Keratinocyte (primary cell): ENCODE data around the gene ADARB2.

Experiments
- EZH2 ChIP-seq: IDR thresholded peaks from one replicate; pipeline ENCODE4 v1.6.1; 2012; ENCODE audit warnings: inconsistent platforms, mild to moderate bottlenecking, low read length, moderate library complexity
- TF ChIP-seq, protein P1 (sequence below), 3 experiments: IDR thresholded peaks in 1 of 3; conservative IDR thresholded peaks in 1 of 3; optimal IDR thresholded peaks in 1 of 3; 2 replicates in 2 of 3; 3 replicates in 1 of 3; pipeline versions ENCODE3 to v1.5.1; 2011; ENCODE audit warnings: low read length in 3 of 3, mild to moderate bottlenecking in 3 of 3, moderate library complexity in 2 of 3, control low read depth in 1 of 3, inconsistent platforms in 1 of 3; ENCODE audit not compliant: insufficient read depth in 2 of 3; ENCODE audit errors: extremely low read depth in 1 of 3

GRCh38 chr10:1668399-1668798, 68.9 kb downstream of the ADARB2 start:
- TF ChIP-seq, protein P1, sequence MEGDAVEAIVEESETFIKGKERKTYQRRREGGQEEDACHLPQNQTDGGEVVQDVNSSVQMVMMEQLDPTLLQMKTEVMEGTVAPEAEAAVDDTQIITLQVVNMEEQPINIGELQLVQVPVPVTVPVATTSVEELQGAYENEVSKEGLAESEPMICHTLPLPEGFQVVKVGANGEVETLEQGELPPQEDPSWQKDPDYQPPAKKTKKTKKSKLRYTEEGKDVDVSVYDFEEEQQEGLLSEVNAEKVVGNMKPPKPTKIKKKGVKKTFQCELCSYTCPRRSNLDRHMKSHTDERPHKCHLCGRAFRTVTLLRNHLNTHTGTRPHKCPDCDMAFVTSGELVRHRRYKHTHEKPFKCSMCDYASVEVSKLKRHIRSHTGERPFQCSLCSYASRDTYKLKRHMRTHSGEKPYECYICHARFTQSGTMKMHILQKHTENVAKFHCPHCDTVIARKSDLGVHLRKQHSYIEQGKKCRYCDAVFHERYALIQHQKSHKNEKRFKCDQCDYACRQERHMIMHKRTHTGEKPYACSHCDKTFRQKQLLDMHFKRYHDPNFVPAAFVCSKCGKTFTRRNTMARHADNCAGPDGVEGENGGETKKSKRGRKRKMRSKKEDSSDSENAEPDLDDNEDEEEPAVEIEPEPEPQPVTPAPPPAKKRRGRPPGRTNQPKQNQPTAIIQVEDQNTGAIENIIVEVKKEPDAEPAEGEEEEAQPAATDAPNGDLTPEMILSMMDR (optimal IDR thresholded peaks at IDR 0.05 in 1 of 3, IDR thresholded peaks at IDR 0.05 in 1 of 3, conservative IDR thresholded peaks at IDR 0.05 in 1 of 3; ENCODE audit: extremely low read depth in 1 of 3, insufficient read depth in 2 of 3, low read length in 3 of 3): no peak
- no peak for TF ChIP-seq EZH2
